GM21515 (cell line): ENCODE data around the gene ABCB4.
A peak's percentile ranks its signal among the peaks of the same experiment; 100 is the strongest.
"Not testable (repeated sequence)": the region's sequence is repeated elsewhere in the genome, so short reads cannot be mapped to it uniquely, and the experiment has no call there.

Experiments used
- ATAC-seq: cut with Tn5 transposase; IDR thresholded peaks from one replicate; pipeline ENCODE4 v1.9.1; 2021; ENCODE audit not compliant: unreplicated experiment

Gene ABCB4

GRCh38 chr7:87479951-87480350 is 4.5 kb upstream of the ABCB4 start:
- ATAC-seq, result no peak

GRCh38 chr7:87476179-87476557 is 688 bp upstream of the ABCB4 start:
- ATAC-seq, result no peak

- peak; percentile 70 for ATAC-seq
Measured at GRCh38 chr7:87474533-87475358, 734 bp downstream of the ABCB4 start.

- ATAC-seq, result peak; percentile 5
Measured at GRCh38 chr7:87473986-87474385, 1.5 kb downstream of the ABCB4 start.

GRCh38 chr7:87473192-87473591 is 2.3 kb downstream of the ABCB4 start:
- no peak for ATAC-seq

GRCh38 chr7:87471473-87471872 is 4.0 kb downstream of the ABCB4 start:
- ATAC-seq, result no peak

GRCh38 chr7:87469204-87469603 is 6.3 kb downstream of the ABCB4 start:
- ATAC-seq, result not testable (repeated sequence)

GRCh38 chr7:87465534-87465880 is 10.0 kb downstream of the ABCB4 start:
- not testable (repeated sequence) for ATAC-seq

GRCh38 chr7:87464830-87465533 is 10.5 kb downstream of the ABCB4 start:
- ATAC-seq, result not testable (repeated sequence)

- no peak for ATAC-seq
Measured at GRCh38 chr7:87463982-87464381, 11.5 kb downstream of the ABCB4 start.

- ATAC-seq, result not testable (repeated sequence)
Measured at GRCh38 chr7:87460444-87460843, 15.0 kb downstream of the ABCB4 start.

GRCh38 chr7:87459941-87460340 is 15.5 kb downstream of the ABCB4 start:
- ATAC-seq, result no peak

GRCh38 chr7:87458148-87458547 is 17.3 kb downstream of the ABCB4 start:
- no peak for ATAC-seq

GRCh38 chr7:87456247-87456646 is 19.2 kb downstream of the ABCB4 start:
- ATAC-seq, result no peak

GRCh38 chr7:87452279-87452678 is 23.2 kb downstream of the ABCB4 start:
- ATAC-seq, result no peak

- ATAC-seq, result no peak
Measured at GRCh38 chr7:87451187-87451586, 24.3 kb downstream of the ABCB4 start.

- ATAC-seq, result no peak
Measured at GRCh38 chr7:87450706-87451105, 24.8 kb downstream of the ABCB4 start.

- no peak for ATAC-seq
Measured at GRCh38 chr7:87448388-87448787, 27.1 kb downstream of the ABCB4 start.

- no peak for ATAC-seq
Measured at GRCh38 chr7:87447116-87447635, 28.3 kb downstream of the ABCB4 start.

- peak; percentile 91 for ATAC-seq
Measured at GRCh38 chr7:87445897-87446296, 29.6 kb downstream of the ABCB4 start.

- no peak for ATAC-seq
Measured at GRCh38 chr7:87435546-87435945, 39.9 kb downstream of the ABCB4 start.

- ATAC-seq, result no peak
Measured at GRCh38 chr7:87432536-87432935, 42.9 kb downstream of the ABCB4 start.
